Fibroblast of villous mesenchyme (primary cell): ENCODE data around the gene SLC39A8. TPM values are rescaled to one million over a fixed set of nuclear protein-coding genes. Genes with fewer than 3 reads are reported as not detected.

Experiments
- DNase-seq: peaks from one replicate; pipeline ENCODE4 v3.0.0-alpha.2; 2010; ENCODE audit warnings: low read depth
- H3K4me3 ChIP-seq: 2 replicates; pipeline ENCODE4 v1.5.1; 2011; ENCODE audit warnings: low read depth, mild to moderate bottlenecking, low read length
- total RNA-seq: library from RNA; depleted of rRNA; stranded (reverse); fragments of >200 nt; gene quantifications from 2 replicates; pipeline ENCODE4 v1.2.3, GENCODE V29; 2012
- TF ChIP-seq, protein P1 (sequence below): IDR thresholded peaks from 2 replicates; pipeline ENCODE4 v1.5.1; 2012; ENCODE audit warnings: low read depth, mild to moderate bottlenecking, low read length; ENCODE audit not compliant: insufficient read depth

SLC39A8 gene
- total RNA-seq, 1 donor = 38.4 TPM

DNA sequence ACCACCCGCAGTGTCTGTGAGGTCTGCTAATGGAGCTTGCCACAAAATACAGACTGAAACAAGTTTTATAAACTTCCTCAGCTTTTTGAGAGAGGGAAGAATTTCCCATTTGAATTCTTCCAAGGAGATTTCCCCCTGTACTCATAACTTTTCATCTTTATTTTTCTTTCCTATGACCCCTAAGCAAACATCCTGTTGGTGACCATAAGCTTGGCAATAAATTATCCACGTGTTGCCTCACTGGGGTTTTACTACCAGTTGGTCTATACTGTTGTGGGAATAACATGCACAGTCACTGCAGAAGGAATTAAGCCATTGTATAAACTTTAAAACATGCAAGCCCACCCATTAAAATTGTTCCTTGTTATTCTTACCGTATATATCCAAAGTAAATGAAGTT is 86.2 kb downstream of the SLC39A8 start:
- no peak overlapping the region for H3K4me3 ChIP-seq
- TF ChIP-seq, protein P1, sequence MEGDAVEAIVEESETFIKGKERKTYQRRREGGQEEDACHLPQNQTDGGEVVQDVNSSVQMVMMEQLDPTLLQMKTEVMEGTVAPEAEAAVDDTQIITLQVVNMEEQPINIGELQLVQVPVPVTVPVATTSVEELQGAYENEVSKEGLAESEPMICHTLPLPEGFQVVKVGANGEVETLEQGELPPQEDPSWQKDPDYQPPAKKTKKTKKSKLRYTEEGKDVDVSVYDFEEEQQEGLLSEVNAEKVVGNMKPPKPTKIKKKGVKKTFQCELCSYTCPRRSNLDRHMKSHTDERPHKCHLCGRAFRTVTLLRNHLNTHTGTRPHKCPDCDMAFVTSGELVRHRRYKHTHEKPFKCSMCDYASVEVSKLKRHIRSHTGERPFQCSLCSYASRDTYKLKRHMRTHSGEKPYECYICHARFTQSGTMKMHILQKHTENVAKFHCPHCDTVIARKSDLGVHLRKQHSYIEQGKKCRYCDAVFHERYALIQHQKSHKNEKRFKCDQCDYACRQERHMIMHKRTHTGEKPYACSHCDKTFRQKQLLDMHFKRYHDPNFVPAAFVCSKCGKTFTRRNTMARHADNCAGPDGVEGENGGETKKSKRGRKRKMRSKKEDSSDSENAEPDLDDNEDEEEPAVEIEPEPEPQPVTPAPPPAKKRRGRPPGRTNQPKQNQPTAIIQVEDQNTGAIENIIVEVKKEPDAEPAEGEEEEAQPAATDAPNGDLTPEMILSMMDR = no peak
- DNase-seq = peak; percentile 84

DNA sequence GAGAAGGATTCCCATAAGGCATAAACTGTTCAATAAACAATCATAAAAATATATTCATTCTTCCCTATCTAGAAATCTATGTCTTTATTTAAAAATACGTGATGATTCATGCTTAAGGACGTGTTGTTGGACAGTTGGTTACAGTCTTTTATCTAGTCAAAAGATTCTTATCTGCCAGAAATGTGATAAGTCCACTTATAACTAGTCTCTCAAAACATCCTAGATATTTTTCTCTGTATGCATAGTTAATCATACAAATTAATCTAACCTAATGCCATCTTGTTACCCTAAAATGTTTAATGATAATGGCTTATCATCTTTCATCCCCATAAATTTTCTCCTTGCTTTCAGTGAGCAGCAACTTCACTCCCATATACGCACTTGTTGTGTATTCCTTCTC is 89.0 kb downstream of the SLC39A8 start:
- no peak overlapping the region for H3K4me3 ChIP-seq
- peak; percentile 76 for DNase-seq
- TF ChIP-seq, protein P1 = no peak

DNA sequence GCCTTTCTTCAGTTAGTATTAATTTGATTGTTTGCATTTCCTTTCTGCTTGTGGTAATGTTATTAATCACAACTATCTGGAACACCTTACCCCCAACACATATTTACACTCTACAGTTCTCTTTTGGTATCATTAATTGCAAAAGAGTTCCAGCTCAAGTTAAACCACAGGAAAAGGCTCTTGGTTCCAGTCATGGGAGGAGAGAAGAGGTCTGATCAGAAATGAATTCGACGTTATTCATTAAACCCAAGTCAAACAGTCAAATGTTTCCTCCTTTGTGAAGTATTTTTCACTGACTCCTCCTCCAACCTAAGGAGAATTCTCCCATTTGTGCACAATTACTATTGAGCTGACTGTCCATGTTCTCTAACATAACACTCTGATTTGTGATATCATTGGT is 91.4 kb downstream of the SLC39A8 start:
- H3K4me3 ChIP-seq = no peak overlapping the region
- TF ChIP-seq, protein P1 = no peak
- DNase-seq = no peak

DNA sequence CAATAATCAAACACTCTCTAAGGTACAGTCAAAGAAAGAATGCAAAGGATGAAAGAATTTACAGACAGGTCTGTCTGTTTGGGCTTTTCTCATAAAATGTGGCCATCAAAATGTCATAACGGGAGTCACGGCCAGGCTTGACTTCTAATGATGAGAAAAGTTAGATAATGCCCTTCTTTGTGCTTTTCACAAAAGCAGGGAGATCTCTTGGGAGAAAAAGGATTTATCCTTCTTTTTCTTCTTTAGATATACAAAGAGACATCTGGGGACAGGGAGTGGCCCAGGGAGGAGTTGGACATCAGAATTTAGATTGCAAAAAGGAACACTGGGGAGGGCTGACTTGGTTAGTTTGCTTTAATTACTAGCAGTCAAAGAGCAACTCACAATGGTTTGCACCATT is 93.1 kb downstream of the SLC39A8 start:
- TF ChIP-seq, protein P1 = no peak
- no peak overlapping the region for H3K4me3 ChIP-seq
- no peak for DNase-seq

DNA sequence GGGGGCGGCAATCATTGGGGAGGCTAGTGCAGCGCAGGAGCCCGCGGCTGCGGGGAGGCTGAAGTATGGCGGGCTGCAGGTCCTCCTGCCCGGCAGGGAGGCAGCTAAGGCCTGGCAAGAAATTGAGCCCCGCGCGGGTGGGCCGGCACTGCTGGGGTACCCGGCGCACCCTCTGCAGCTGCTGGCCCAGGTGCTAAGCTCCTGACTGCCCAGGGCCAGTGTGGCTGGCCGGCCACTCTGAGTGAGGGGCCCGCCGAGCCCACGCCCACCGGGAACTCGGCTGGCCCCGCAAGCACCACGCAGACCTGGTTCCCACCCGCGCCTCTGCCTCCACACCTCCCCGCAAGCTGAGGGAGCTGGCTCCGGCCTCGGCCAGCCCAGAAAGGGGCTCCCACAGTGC is 94.9 kb downstream of the SLC39A8 start:
- H3K4me3 ChIP-seq = no peak overlapping the region
- no peak for DNase-seq
- TF ChIP-seq, protein P1 = no peak

DNA sequence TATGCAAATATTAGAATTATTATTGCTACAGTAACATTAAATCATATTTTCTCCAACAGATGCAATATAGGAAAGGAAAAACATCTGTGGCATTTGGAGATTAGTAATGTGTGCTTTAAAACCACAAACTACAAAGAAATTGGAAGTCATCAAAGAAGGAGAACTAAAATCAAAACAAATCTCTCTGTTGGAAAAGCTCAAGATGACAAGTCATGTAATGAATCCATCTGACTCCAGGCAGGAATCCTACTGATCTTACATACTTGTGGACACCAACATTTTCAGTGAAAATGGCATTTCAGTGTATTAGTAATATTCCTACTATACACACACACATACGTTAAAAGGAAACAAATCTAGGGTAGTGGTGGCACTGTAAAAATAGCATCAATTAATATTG is 98.2 kb downstream of the SLC39A8 start:
- no peak overlapping the region for H3K4me3 ChIP-seq
- TF ChIP-seq, protein P1 = no peak
- peak; percentile 13 for DNase-seq

DNA sequence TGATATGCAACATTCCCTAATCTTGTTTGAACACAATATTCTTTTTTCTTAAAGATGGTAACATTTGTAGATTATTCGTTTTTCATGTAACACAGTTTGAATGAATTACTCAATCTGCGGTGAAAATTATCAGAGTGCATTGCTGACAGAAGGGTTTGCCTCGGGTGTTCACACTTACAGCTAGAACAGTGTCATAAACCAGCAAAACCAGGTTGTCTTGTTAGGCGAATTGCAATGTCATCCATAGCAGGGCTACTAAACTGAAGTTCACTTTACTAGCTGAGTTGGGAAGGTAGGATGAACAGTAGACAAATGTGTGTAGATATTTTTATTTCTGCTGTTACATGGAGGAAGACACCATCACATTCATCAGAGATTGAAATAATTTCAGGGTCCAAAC is 98.9 kb downstream of the SLC39A8 start:
- DNase-seq = no peak
- TF ChIP-seq, protein P1 = no peak
- H3K4me3 ChIP-seq = no peak overlapping the region
